ENCODE results near the gene NSMCE4A. TPM values are rescaled to one million over a fixed set of nuclear protein-coding genes. Genes with fewer than 3 reads are reported as not detected.

The NSMCE4A gene, protein sequence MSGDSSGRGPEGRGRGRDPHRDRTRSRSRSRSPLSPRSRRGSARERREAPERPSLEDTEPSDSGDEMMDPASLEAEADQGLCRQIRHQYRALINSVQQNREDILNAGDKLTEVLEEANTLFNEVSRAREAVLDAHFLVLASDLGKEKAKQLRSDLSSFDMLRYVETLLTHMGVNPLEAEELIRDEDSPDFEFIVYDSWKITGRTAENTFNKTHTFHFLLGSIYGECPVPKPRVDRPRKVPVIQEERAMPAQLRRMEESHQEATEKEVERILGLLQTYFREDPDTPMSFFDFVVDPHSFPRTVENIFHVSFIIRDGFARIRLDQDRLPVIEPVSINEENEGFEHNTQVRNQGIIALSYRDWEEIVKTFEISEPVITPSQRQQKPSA
- 51.6 and 67.3 TPM in 2 replicates for total RNA-seq

DNA sequence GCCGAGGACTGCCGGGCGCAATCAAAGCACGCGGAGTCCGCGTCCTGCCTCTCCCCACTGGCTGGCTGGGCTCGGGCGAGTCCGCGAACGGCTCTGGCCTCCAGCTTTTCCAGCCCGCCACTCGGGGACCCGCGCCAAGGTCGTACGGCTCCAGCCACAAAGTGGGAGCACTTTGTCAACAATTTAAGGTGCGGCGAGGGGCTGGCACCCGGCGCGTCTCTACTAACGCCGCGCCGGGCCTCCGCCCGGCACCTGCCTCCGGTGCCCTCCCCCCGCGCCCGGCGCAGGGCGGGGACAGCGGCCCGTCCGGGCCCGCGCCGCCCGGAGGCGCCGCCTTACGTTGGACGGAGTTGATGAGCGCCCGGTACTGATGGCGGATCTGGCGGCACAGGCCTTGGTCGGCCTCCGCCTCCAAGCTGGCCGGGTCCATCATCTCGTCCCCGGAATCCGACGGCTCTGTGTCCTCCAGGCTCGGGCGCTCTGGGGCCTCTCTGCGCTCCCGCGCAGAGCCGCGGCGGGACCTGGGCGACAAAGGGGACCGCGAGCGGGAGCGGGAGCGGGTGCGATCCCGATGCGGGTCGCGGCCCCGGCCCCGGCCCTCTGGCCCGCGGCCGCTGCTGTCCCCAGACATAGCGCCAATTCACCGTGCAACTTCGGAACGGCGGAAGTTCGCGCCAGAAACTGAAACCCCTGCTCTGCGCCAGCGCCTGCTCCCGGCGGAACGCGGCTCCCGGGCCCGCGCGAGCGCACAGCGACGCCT lies at the start of gene NSMCE4A:
Gene NSMCE4A, minus strand, starts transcription at position 683 of the 760 bp plus-strand sequence. Its CDS starts 52 bp downstream, at position 631.

DNA sequence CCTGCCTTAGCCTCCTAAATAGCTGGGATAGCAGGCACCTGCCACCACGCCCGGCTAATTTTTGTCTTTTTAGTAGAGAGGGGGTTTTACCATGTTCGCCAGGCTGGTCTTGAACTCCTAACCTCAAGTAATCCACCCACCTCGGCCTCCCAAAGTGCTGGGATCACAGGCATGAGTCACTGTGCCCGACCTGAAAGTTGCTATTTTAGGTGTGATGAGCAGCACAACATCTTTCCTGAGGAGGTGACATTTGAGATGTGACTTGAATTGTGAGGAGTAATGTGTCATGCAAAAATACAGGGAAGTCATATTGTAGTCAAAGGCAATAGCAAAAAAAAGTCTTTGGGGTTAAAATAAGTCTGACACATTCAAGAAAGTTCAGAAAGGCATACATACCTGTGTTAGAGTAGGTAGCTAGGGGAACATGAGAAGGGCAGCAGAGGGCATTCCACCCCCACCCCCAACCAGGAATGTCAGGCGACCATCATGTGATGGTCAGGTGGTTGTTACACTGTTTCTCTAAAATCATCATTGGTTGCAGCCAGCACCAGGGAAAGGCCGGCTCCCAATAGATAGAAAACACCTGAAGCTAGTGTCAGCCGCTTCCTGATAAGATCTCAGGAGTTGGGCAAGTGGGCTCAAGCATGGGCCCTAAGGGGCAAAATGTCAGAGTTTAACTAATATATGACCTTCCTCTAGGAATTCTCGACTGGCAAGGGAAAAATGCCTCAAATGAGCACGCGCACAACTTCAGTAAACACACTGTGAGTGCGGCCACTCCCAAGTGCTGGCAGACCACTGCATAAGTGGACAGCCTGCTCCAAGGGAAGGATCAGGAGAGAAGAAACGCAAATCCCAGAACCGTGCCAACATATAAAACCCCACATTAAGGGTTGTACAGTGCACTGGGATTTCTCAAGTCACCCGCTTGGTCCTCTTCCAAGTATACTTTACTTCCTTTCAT lies 13.6 kb upstream of the NSMCE4A start, which contains the start of gene TACC2:
Gene TACC2, plus strand, starts transcription at position 803 of the 964 bp plus-strand sequence. CDS start 32,819 bp downstream, outside the sequence.

DNA sequence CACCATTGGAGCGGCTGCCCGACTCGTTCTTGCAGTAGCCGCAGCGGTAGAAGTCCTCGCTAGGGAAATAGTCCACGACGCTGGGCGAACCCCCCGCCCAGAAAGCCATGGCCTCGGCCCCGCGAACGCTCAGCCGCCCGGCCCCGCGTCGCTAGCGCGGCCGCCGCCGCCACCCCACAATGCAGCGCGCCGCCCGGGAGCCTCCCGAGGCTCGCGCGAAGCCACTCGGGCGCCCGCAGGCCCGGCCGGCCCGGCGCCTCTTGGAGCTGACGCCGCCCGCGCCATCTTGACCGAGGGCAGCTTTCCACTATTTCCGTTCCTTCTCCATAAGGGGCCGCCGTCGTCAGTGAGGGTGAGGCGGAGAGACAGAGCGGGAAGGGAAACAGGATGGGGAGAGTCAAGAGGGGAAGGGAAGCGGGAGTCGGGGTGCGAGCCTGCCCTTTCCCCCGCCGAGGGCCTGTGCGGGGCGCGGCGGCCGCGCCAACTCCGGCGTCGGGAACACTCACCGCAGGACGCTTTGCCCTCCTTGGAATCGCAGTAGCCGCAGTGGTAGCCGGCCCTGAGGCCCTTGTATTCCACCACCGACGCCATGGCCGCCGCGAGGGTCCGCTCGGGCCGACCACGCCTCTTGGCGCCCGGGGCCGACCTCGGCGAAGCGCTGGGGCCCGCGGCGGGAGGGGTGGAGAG lies 47.0 kb downstream of the NSMCE4A start, which contains the start of gene ATE1:
Gene ATE1, minus strand, starts transcription at position 191 of the 687 bp plus-strand sequence. Its CDS starts 82 bp downstream, at position 109.

Other genes starting within 250 kb of the NSMCE4A start
- gene ATE1, start 47.2 kb downstream of the NSMCE4A start, total RNA-seq, result 23.1 and 49.7 TPM in 2 replicates
- 3.8 and 4.9 TPM in 2 replicates for gene TACC2, start 13.9 kb upstream of the NSMCE4A start, total RNA-seq